PC-3 (cell line): ENCODE measurements around the gene CCDC28B. TPM values are rescaled to one million over a fixed set of nuclear protein-coding genes. Genes with fewer than 3 reads are reported as not detected.

Experiments used
- ATAC-seq: fragments of 200-7000 bp; cut with Tn5 transposase; 2 replicates; pipeline ENCODE4 v1.9.1; 2020; ENCODE audit warnings: mild to moderate bottlenecking, moderate library complexity
- BruUV-seq: library from RNA; stranded (reverse); fragments of 400-500 nt; replicated peaks from 2 replicates; lab custom pipeline; 2021; lab: Mats Ljungman, UMichigan
- CTCF ChIA-PET: fragments of 300-600 bp; sonication (Branson Sonifier 250); formaldehyde crosslinking; loops from one replicate; lab custom pipeline; 2022; ENCODE audit warnings: antibody characterized with exemption; lab: Charles Lee
- POLR2A ChIA-PET: fragments of 300-600 bp; sonication (Branson Sonifier 250); formaldehyde crosslinking; loops from one replicate; lab custom pipeline; 2022; ENCODE audit warnings: antibody characterized with exemption; ENCODE audit not compliant: unreplicated experiment; lab: Charles Lee
- DNase-seq: peaks from one replicate; pipeline ENCODE4 v3.0.0-alpha.2; 2015
- H2AFZ ChIP-seq: fragments of 300-600 bp; sonication (generic); 2 replicates; pipeline ENCODE4 v1.6.0; 2016; ENCODE audit warnings: antibody characterized with exemption, low read length
- H3F3A ChIP-seq: fragments of 300-600 bp; sonication (generic); one replicate; pipeline ENCODE4 v1.6.0; 2017; ENCODE audit warnings: antibody characterized with exemption, low read length, control low read depth, mild to moderate bottlenecking; ENCODE audit not compliant: unreplicated experiment
- H3K27ac ChIP-seq: fragments of 300-600 bp; sonication (generic); 2 replicates; pipeline ENCODE4 v1.5.1; 2016; ENCODE audit warnings: mild to moderate bottlenecking, low read length
- H3K27me3 ChIP-seq: fragments of 300-600 bp; sonication (generic); 2 replicates; pipeline ENCODE4 v1.6.1; 2016; ENCODE audit warnings: low read length, mixed read lengths
- H3K36me3 ChIP-seq: fragments of 300-600 bp; sonication (generic); 2 replicates; pipeline ENCODE4 v1.6.1; 2016; ENCODE audit warnings: low read depth, mixed run types, low read length, mixed read lengths
- H3K4me1 ChIP-seq: fragments of 300-600 bp; sonication (generic); 2 replicates; pipeline ENCODE4 v1.5.1; 2016; ENCODE audit warnings: low read length; ENCODE audit not compliant: insufficient read depth
- H3K4me2 ChIP-seq: fragments of 300-600 bp; sonication (generic); 2 replicates; pipeline ENCODE4 v1.6.0; 2016; ENCODE audit warnings: low read length
- H3K4me3 ChIP-seq: fragments of 300-600 bp; sonication (generic); 2 replicates; pipeline ENCODE4 v1.5.1; 2016; ENCODE audit warnings: mild to moderate bottlenecking, low read length, mixed read lengths
- H3K79me2 ChIP-seq: fragments of 300-600 bp; sonication (generic); 2 replicates; pipeline ENCODE4 v1.6.1; 2017; ENCODE audit warnings: low read length, mixed read lengths
- H3K9ac ChIP-seq: fragments of 300-600 bp; sonication (generic); 2 replicates; pipeline ENCODE4 v1.6.0; 2016; ENCODE audit warnings: mild to moderate bottlenecking, low read length
- H3K9me2 ChIP-seq: fragments of 300-600 bp; sonication (generic); replicated peaks from 2 replicates; pipeline ENCODE4 v1.6.1; 2016; ENCODE audit warnings: mixed run types, low read length, mixed read lengths
- H3K9me3 ChIP-seq: fragments of 300-600 bp; sonication (generic); 2 replicates; pipeline ENCODE4 v1.6.1; 2016; ENCODE audit warnings: low read length, mixed read lengths
- H4K20me1 ChIP-seq: fragments of 300-600 bp; sonication (generic); 2 replicates; pipeline ENCODE4 v1.6.1; 2016; ENCODE audit warnings: low read length, mixed read lengths
- CTCF ChIP-seq: fragments of 300-600 bp; sonication (generic); conservative IDR thresholded peaks from 2 replicates; pipeline ENCODE4 v1.5.1; 2017; ENCODE audit warnings: antibody characterized with exemption, low read depth, mild to moderate bottlenecking, low read length
- EZH2 ChIP-seq: fragments of 300-600 bp; sonication (generic); IDR thresholded peaks from one replicate; pipeline ENCODE4 v1.6.1; 2017; ENCODE audit warnings: antibody characterized with exemption, mild to moderate bottlenecking, low read length; ENCODE audit not compliant: unreplicated experiment
- EZH2phosphoT487 ChIP-seq: fragments of 300-600 bp; sonication (generic); IDR thresholded peaks from 2 replicates; pipeline ENCODE4 v1.6.1; 2018; ENCODE audit warnings: mild to moderate bottlenecking, antibody characterized with exemption, low read length, borderline replicate concordance
- intact Hi-C: fragments of 100-400 bp; cut with micrococcal nuclease; formaldehyde crosslinking; loops from 2 replicates; pipeline ENCODE4 v1.9.0; 2023
- total RNA-seq: library from RNA; depleted of rRNA; stranded (reverse); fragments of >200 nt; gene quantifications from 2 replicates; pipeline ENCODE4 v1.2.3, GENCODE V29; 2014

Gene CCDC28B
- total RNA-seq, 1 experiment from 2014 or later: 4.7 TPM

- no peaks in the 10 kb centered on the region for H3K9me2 ChIP-seq
- no peak overlapping the region for H3K4me3 ChIP-seq
- no peaks in the 10 kb centered on the region for H3F3A ChIP-seq
- no peaks in the 10 kb centered on the region for H4K20me1 ChIP-seq
- no TSS peak for BruUV-seq
- H3K79me2 ChIP-seq: no peaks in the 10 kb centered on the region
- no peak overlapping the region for H3K27ac ChIP-seq
- H3K4me1 ChIP-seq: peaks cover 9% of the 10 kb centered on the region
- intact Hi-C loops: no loop called here
- DNase-seq (no peak), ATAC-seq (no peak)
- no peak overlapping the region for H2AFZ ChIP-seq
- peaks cover 59% of the 10 kb centered on the region for H3K36me3 ChIP-seq
- CTCF ChIA-PET: no interaction called here
- TF ChIP-seq EZH2: no peak
- TF ChIP-seq EZH2phosphoT487: no peak
- no peak for TF ChIP-seq CTCF
- POLR2A ChIA-PET: no interaction called here
- no peaks in the 10 kb centered on the region for H3K9me3 ChIP-seq
- H3K27me3 ChIP-seq: no peaks in the 10 kb centered on the region
- no peak overlapping the region for H3K4me2 ChIP-seq
- no peak overlapping the region for H3K9ac ChIP-seq
Measured at GRCh38 chr1:32195531-32195930, 4.9 kb upstream of the CCDC28B start.

- intact Hi-C loops: no loop called here
- Histone ChIP-seq H3K4me1 (peaks cover 11% of the 10 kb centered on the region), H3K79me2 (no peaks in the 10 kb centered on the region), H3F3A (no peaks in the 10 kb centered on the region), H3K9me3 (no peaks in the 10 kb centered on the region), H3K36me3 (peaks cover 55% of the 10 kb centered on the region), H3K4me3 (no peak overlapping the region), H3K27me3 (no peaks in the 10 kb centered on the region), H2AFZ (no peak overlapping the region), H3K4me2 (no peak overlapping the region), H3K9me2 (no peaks in the 10 kb centered on the region), H4K20me1 (no peaks in the 10 kb centered on the region), H3K27ac (no peak overlapping the region), H3K9ac (no peak overlapping the region)
- ChIA-PET CTCF (no interaction called here), POLR2A (interaction anchor here (0.6 to 0.7 kb wide), 2 partner anchors 139 to 483 kb away, joined by 3 to 7 read pairs; no protein-coding TSS in a partner anchor)
- no peak for ATAC-seq
- DNase-seq: no peak
- TF ChIP-seq CTCF (no peak), EZH2 (no peak), EZH2phosphoT487 (no peak)
- TSS peak; percentile 15 for BruUV-seq
Measured at GRCh38 chr1:32195972-32196823, 4.2 kb upstream of the CCDC28B start.

- no peak overlapping the region for H3K9ac ChIP-seq
- TF ChIP-seq EZH2phosphoT487 (no peak), EZH2 (no peak), CTCF (no peak)
- no peaks in the 10 kb centered on the region for H3F3A ChIP-seq
- no peak overlapping the region for H3K4me3 ChIP-seq
- no peaks in the 10 kb centered on the region for H3K9me2 ChIP-seq
- no peak overlapping the region for H3K27ac ChIP-seq
- no peak overlapping the region for H2AFZ ChIP-seq
- no peaks in the 10 kb centered on the region for H3K27me3 ChIP-seq
- H3K79me2 ChIP-seq: no peaks in the 10 kb centered on the region
- H3K36me3 ChIP-seq: peaks cover 46% of the 10 kb centered on the region
- BruUV-seq: no TSS peak
- H4K20me1 ChIP-seq: no peaks in the 10 kb centered on the region
- POLR2A ChIA-PET: no interaction called here
- CTCF ChIA-PET: interaction anchor here (0.6 kb wide), 1 partner anchor 65 kb away, joined by 3 read pairs; no protein-coding TSS in a partner anchor
- ATAC-seq (no peak), DNase-seq (no peak)
- intact Hi-C loops: no loop called here
- no peak overlapping the region for H3K4me2 ChIP-seq
- no peaks in the 10 kb centered on the region for H3K9me3 ChIP-seq
- H3K4me1 ChIP-seq: peaks cover 11% of the 10 kb centered on the region
Measured at GRCh38 chr1:32197074-32197473, 3.3 kb upstream of the CCDC28B start.
